IPS-18a (cell line): ENCODE data around the gene FN3K.

Source experiments
- H3K27ac ChIP-seq: one replicate; pipeline ENCODE4 v1.5.1; 2013; ENCODE audit warnings: low read length
- H3K27me3 ChIP-seq: one replicate; pipeline ENCODE4 v1.6.1; 2013; ENCODE audit warnings: mild to moderate bottlenecking, low read length; ENCODE audit not compliant: control insufficient read depth, insufficient read depth
- H3K36me3 ChIP-seq: one replicate; pipeline ENCODE4 v1.6.1; 2013; ENCODE audit warnings: low read depth, low read length; ENCODE audit not compliant: control insufficient read depth
- H3K4me1 ChIP-seq: one replicate; pipeline ENCODE4 v1.6.1; 2013; ENCODE audit warnings: low read depth, low read length; ENCODE audit not compliant: control insufficient read depth
- H3K4me3 ChIP-seq: one replicate; pipeline ENCODE4 v1.5.1; 2013; ENCODE audit warnings: low read length
- H3K9ac ChIP-seq: one replicate; pipeline ENCODE4 v1.6.1; 2013; ENCODE audit warnings: mild to moderate bottlenecking, low read length, moderate library complexity
- H3K9me3 ChIP-seq: one replicate; pipeline ENCODE4 v1.6.1; 2013; ENCODE audit warnings: low read depth, low read length; ENCODE audit not compliant: control insufficient read depth

Gene FN3K

DNA sequence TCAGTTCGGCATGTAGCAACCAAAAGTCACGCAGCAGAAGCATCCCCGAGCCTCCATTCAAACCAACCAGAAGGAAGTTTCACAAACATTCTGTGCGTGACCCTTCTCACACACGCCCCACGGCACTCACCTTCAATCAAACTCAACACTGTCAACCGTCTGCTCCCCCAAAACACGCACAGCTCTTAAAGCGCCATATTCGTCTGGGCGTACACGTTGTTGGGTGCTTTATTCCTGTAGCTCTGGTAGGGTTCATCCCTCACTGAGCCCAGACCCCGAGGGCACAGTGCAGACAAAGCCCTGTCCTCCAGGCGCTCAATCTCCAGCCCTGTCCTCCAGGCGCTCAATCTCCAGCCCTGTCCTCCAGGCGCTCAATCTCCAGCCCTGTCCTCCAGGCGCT lies 39.2 kb upstream of the FN3K start:
- H3K9me3 ChIP-seq = no peaks in the 10 kb centered on the region
- H3K27me3 ChIP-seq = peaks cover 44% of the 10 kb centered on the region
- H3K4me3 ChIP-seq = no peak overlapping the region
- no peak overlapping the region for H3K27ac ChIP-seq
- H3K36me3 ChIP-seq = no peaks in the 10 kb centered on the region
- no peak overlapping the region for H3K9ac ChIP-seq
- no peaks in the 10 kb centered on the region for H3K4me1 ChIP-seq

- Histone ChIP-seq H3K9ac (no peak overlapping the region), H3K4me1 (no peaks in the 10 kb centered on the region), H3K27ac (no peak overlapping the region)
Measured at GRCh38 chr17:82696916-82697807, 38.3 kb upstream of the FN3K start.

GRCh38 chr17:82697808-82698064 lies 37.7 kb upstream of the FN3K start:
- no peaks in the 10 kb centered on the region for H3K4me1 ChIP-seq
- no peaks in the 10 kb centered on the region for H3K36me3 ChIP-seq
- H3K9me3 ChIP-seq = no peaks in the 10 kb centered on the region
- no peak overlapping the region for H3K27ac ChIP-seq
- peak overlapping the region; percentile 30 for H3K4me3 ChIP-seq
- H3K27me3 ChIP-seq = peaks cover 44% of the 10 kb centered on the region
- no peak overlapping the region for H3K9ac ChIP-seq

More at GRCh38 chr17:82696916-82697807, 38.3 kb upstream of the FN3K start:
- H3K9me3 ChIP-seq = no peaks in the 10 kb centered on the region
- no peaks in the 10 kb centered on the region for H3K36me3 ChIP-seq
- H3K27me3 ChIP-seq = peaks cover 44% of the 10 kb centered on the region
- peak overlapping the region; percentile 30 for H3K4me3 ChIP-seq

GRCh38 chr17:82698065-82698973 lies 37.1 kb upstream of the FN3K start, which contains the start of gene RAB40B:
Gene RAB40B (minus strand): TSS chr17:82698698. CDS start chr17:82698596, 102 bp downstream.
- Histone ChIP-seq H3K4me1 (no peaks in the 10 kb centered on the region), H3K27ac (no peak within 1 kb of the TSS), H3K36me3 (no peaks in the 10 kb centered on the region), H3K9ac (no peak within 1 kb of the TSS), H3K27me3 (peaks cover 44% of the 10 kb centered on the region), H3K9me3 (no peaks in the 10 kb centered on the region), H3K4me3 (peak within 1 kb of the TSS; percentile 59)

DNA sequence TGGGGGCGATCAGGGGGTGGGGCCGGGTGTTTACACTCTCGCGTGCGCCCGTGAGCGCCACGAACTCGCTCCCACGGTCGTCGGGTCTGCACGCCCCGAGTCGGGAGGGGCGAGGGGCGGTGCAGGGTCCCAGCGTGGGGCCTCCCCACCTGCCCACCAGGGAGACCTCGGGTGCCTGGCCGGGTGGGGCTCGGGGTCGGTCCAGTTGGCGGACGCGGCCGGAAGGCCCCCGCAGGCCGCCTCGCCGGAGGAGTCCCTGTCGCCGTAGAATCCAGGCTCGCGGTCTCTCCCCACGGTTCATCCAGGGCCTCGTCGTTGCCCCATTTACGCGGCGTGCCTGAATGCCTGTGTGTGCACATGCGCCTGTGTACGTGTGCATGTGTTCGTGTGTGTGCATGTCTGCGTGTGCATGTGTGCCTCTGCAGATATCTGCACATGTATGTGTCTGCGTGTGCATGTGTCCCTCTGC lies 36.4 kb upstream of the FN3K start:
- peak overlapping the region; percentile 59 for H3K4me3 ChIP-seq
- no peaks in the 10 kb centered on the region for H3K9me3 ChIP-seq
- H3K4me1 ChIP-seq = no peaks in the 10 kb centered on the region
- no peak overlapping the region for H3K9ac ChIP-seq
- H3K27me3 ChIP-seq = peaks cover 44% of the 10 kb centered on the region
- no peaks in the 10 kb centered on the region for H3K36me3 ChIP-seq
- H3K27ac ChIP-seq = no peak overlapping the region

DNA sequence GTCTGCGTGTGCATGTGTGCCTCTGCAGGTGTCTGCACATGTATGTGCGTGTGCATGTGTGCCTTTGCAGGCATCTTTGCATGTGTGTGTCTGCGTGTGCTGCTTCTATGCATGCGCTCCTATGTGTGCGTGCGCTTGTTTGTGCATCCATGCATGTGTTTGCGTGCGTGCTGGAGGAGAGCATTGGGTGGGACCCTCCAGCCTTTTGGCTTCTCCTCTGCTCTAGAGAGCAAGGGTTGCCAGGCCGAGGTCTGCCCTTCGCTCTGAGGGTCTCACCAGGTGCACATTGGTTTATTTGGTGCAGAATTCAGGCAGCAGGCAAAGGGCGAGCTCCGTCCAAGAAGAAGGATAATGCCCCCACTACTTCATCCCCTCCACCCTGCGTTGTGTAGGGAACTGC lies 35.9 kb upstream of the FN3K start:
- H3K9me3 ChIP-seq = no peaks in the 10 kb centered on the region
- no peaks in the 10 kb centered on the region for H3K36me3 ChIP-seq
- peak overlapping the region; percentile 59 for H3K4me3 ChIP-seq
- no peak overlapping the region for H3K27ac ChIP-seq
- no peaks in the 10 kb centered on the region for H3K4me1 ChIP-seq
- H3K27me3 ChIP-seq = peaks cover 44% of the 10 kb centered on the region
- no peak overlapping the region for H3K9ac ChIP-seq

- H3K4me1 ChIP-seq = no peaks in the 10 kb centered on the region
- no peak overlapping the region for H3K9ac ChIP-seq
- H3K36me3 ChIP-seq = no peaks in the 10 kb centered on the region
- H3K27me3 ChIP-seq = peaks cover 22% of the 10 kb centered on the region
- H3K4me3 ChIP-seq = no peak overlapping the region
- no peaks in the 10 kb centered on the region for H3K9me3 ChIP-seq
- H3K27ac ChIP-seq = no peak overlapping the region
Measured at GRCh38 chr17:82702231-82702927, 33.0 kb upstream of the FN3K start.

GRCh38 chr17:82703036-82703745 lies 32.2 kb upstream of the FN3K start:
- Histone ChIP-seq H3K27me3 (peaks cover 15% of the 10 kb centered on the region), H3K9me3 (no peaks in the 10 kb centered on the region), H3K36me3 (no peaks in the 10 kb centered on the region), H3K4me1 (no peaks in the 10 kb centered on the region), H3K9ac (no peak overlapping the region), H3K27ac (no peak overlapping the region), H3K4me3 (no peak overlapping the region)

DNA sequence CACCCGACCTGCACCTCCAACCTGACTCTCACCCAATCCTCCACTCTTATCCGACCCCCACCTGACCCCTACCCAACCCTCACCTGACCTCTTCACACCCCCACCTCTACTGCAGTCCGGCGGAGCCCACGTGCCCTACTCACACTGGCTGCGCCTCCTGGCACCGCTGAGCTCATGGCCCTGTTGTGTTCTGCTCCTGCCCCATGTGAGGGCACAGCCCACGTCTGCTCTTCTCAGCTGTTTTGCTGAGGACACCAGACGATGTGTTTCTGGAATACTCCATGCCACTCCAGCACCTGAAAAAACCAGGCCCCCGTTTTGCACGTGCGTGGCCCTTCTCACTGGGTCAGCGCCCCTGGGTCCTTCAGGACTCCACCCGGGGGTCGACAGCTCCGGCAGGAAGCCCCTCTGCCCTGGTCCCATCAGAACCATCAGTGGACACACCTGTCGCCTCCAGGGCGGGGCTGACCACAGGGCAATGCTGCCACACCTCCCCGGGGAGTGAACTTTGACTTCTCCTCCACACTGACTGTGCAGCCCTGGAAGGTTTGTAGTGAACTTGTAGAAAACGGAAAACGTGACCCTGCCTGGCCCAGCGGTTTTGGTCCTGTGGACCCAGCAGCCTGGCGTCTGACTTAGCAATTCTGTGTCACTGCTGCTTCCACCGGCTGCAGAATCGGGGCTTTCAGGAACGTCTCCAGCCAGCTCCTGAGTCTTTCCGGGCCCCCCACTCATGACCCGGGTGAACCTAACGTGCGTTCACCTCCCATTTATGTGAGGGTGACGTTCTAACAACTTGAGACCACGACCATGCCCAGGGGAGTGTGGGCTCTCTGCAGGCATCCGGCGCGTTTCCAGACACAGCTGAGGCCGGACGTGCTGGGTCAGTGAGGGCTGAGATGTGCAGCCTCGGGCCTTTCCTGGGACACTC lies 31.2 kb upstream of the FN3K start:
- Histone ChIP-seq H3K9me3 (no peaks in the 10 kb centered on the region), H3K36me3 (no peaks in the 10 kb centered on the region), H3K27ac (no peak overlapping the region), H3K9ac (no peak overlapping the region), H3K4me3 (no peak overlapping the region), H3K27me3 (peaks cover 14% of the 10 kb centered on the region), H3K4me1 (no peaks in the 10 kb centered on the region)

DNA sequence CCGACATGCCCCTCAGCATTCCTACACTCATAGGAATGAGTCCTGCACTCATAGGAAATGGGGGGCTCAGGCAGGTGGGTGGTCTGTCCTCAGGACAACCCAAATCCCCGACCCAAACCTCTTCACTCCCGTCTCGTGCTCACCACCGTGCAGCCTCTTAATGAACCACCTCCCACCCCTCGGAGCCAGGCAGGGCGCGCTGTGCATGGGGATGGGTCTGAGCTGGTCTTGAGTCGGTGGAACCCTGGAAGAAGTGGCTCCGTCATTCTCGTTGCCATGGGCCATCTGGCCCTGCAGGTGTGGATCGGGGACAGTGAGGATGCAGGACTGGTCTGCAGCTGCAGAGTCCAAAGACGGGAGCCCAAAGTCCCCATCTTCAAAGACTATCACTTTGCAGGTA lies 30.5 kb upstream of the FN3K start:
- no peak overlapping the region for H3K4me3 ChIP-seq

More for the DNA sequence above, 30.5 kb upstream of the FN3K start:
- Histone ChIP-seq H3K4me1 (no peaks in the 10 kb centered on the region), H3K27ac (no peak overlapping the region), H3K9me3 (no peaks in the 10 kb centered on the region), H3K9ac (no peak overlapping the region), H3K27me3 (peaks cover 7% of the 10 kb centered on the region), H3K36me3 (no peaks in the 10 kb centered on the region)
